Measurements from ENCODE around the gene GABRA5. TPM values are rescaled to one million over a fixed set of nuclear protein-coding genes. Genes with fewer than 3 reads are reported as not detected.

Gene GABRA5
- total RNA-seq, 1 donor from 2014 or later: 0.10 TPM

DNA sequence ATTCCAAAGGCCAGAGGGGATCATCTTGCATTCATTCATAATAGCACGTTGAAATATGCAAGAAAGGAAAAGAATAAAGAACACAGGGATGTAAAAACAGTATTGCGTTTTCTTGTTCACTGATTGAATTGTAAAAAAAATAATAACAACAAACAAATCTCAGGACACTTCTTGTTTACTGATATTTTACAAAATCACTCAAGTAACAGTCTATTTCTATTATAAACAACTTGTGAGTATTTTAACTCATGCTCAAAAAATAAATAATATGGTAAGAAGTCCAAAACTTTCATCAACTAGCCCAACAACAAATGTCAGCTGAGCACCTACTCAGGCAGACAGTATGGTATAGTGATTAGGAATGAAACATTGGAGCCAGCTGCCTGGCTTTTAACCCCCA is 101.9 kb downstream of the GABRA5 start:
- Mint-ChIP-seq H3K9me3 (ENCODE audit: low read depth) (no peaks in the 10 kb centered on the region), H3K4me3 (ENCODE audit: low read depth) (peak overlapping the region; percentile 35), H3K4me1 (ENCODE audit: low read depth) (peaks cover 1% of the 10 kb centered on the region), H3K27ac (no peak overlapping the region), H3K36me3 (ENCODE audit: insufficient read depth) (no peaks in the 10 kb centered on the region), H3K27me3 (peaks cover 79% of the 10 kb centered on the region)
- TF ChIP-seq, protein P1, sequence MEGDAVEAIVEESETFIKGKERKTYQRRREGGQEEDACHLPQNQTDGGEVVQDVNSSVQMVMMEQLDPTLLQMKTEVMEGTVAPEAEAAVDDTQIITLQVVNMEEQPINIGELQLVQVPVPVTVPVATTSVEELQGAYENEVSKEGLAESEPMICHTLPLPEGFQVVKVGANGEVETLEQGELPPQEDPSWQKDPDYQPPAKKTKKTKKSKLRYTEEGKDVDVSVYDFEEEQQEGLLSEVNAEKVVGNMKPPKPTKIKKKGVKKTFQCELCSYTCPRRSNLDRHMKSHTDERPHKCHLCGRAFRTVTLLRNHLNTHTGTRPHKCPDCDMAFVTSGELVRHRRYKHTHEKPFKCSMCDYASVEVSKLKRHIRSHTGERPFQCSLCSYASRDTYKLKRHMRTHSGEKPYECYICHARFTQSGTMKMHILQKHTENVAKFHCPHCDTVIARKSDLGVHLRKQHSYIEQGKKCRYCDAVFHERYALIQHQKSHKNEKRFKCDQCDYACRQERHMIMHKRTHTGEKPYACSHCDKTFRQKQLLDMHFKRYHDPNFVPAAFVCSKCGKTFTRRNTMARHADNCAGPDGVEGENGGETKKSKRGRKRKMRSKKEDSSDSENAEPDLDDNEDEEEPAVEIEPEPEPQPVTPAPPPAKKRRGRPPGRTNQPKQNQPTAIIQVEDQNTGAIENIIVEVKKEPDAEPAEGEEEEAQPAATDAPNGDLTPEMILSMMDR (IDR thresholded peaks at IDR 0.05; ENCODE audit: unreplicated experiment): no peak
- no peak for DNase-seq (ENCODE audit: low spot score, unreplicated experiment)

DNA sequence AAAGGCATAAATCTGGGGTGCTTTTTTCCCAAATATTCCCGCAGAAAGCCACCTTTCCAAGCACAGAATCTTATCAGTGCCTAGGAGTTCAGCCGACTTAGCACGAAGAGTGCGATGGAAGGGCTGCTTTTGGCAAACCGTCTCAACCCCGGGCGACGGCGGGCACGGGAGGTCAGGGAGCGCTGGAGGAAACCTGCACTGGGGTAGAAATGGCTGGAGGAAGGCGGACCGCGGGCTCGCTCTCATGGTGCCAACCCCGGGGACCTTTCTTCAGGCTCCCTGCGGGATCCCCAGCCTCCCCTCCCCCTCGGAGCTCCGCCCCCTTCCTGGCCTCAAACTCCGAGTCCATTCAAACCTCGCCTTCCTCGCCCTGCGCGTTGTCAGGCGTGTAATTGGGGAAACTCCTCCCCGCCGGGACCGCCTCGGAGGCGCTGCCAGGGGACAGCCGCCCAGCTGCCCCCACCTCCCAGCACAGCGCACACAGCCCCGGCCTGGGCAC is 103.9 kb downstream of the GABRA5 start, which contains the start of gene GABRG3:
TSS of gene GABRG3 (plus strand) at position 470 of the 499 bp plus-strand sequence.
- H3K27me3 Mint-ChIP-seq: peaks cover 68% of the 10 kb centered on the region
- H3K4me1 Mint-ChIP-seq (ENCODE audit: low read depth): peaks cover 1% of the 10 kb centered on the region
- TF ChIP-seq, protein P1 (IDR thresholded peaks at IDR 0.05; ENCODE audit: unreplicated experiment): no peak
- H3K27ac Mint-ChIP-seq: no peak within 1 kb of the TSS
- H3K36me3 Mint-ChIP-seq (ENCODE audit: insufficient read depth): no peaks in the 10 kb centered on the region
- H3K9me3 Mint-ChIP-seq (ENCODE audit: low read depth): no peaks in the 10 kb centered on the region
- peak; percentile 34 for DNase-seq (ENCODE audit: low spot score, unreplicated experiment)
- H3K4me3 Mint-ChIP-seq (ENCODE audit: low read depth): peak within 1 kb of the TSS; percentile 76

DNA sequence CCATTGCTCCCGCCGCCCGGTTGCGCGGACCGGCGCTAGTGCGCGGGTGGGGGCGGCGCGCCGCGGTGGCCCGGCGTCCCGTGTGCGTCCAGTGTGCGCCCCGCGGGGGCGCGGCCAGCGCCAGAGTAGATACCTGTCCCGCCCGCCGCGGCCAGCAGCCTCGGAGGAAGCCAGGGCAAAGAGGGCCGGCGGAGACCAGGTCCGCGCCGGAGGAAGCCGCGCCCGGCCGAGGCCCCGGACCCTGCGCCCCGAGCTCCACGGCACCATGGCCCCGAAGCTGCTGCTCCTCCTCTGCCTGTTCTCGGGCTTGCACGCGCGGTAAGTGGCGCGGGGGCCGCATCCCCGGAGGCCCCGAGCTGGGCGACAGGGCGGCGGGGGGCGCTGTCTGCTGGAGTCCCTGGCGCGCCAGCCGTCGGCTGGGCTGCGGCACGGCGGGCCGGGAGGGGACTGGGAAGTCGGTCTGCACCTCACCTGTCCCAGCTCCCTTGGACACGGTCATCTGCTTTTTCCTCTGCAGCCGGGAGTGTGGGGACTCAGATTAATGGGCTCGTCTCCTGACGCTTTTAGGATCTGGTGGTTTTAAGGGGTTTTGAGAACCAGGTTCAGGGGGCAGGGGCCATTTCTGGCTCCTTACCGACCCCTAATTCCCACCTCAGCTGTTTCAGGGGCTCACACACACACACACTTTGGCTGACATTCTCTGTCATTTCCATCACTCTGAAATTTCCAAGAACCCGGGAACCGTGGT is 104.6 kb downstream of the GABRA5 start:
- H3K9me3 Mint-ChIP-seq (ENCODE audit: low read depth): no peaks in the 10 kb centered on the region
- H3K27ac Mint-ChIP-seq: no peak overlapping the region
- H3K4me3 Mint-ChIP-seq (ENCODE audit: low read depth): peak overlapping the region; percentile 63
- TF ChIP-seq, protein P1 (IDR thresholded peaks at IDR 0.05; ENCODE audit: unreplicated experiment): peak; percentile 43
- DNase-seq (ENCODE audit: low spot score, unreplicated experiment): peak; percentile 26
- peaks cover 1% of the 10 kb centered on the region for H3K4me1 Mint-ChIP-seq (ENCODE audit: low read depth)
- H3K27me3 Mint-ChIP-seq: peaks cover 69% of the 10 kb centered on the region
- no peaks in the 10 kb centered on the region for H3K36me3 Mint-ChIP-seq (ENCODE audit: insufficient read depth)

GRCh38 chr15:26972636-26973035 is 105.8 kb downstream of the GABRA5 start:
- Mint-ChIP-seq H3K4me3 (ENCODE audit: low read depth) (peak overlapping the region; percentile 63), H3K9me3 (ENCODE audit: low read depth) (no peaks in the 10 kb centered on the region), H3K4me1 (ENCODE audit: low read depth) (peaks cover 1% of the 10 kb centered on the region), H3K27ac (no peak overlapping the region), H3K36me3 (ENCODE audit: insufficient read depth) (no peaks in the 10 kb centered on the region), H3K27me3 (peaks cover 63% of the 10 kb centered on the region)
- no peak for DNase-seq (ENCODE audit: low spot score, unreplicated experiment)
- TF ChIP-seq, protein P1 (IDR thresholded peaks at IDR 0.05; ENCODE audit: unreplicated experiment): no peak

GRCh38 chr15:26974120-26974780 is 107.4 kb downstream of the GABRA5 start:
- peaks cover 1% of the 10 kb centered on the region for H3K4me1 Mint-ChIP-seq (ENCODE audit: low read depth)
- H3K27ac Mint-ChIP-seq: no peak overlapping the region
- TF ChIP-seq, protein P1 (IDR thresholded peaks at IDR 0.05; ENCODE audit: unreplicated experiment): peak; percentile 70
- H3K27me3 Mint-ChIP-seq: peaks cover 51% of the 10 kb centered on the region
- H3K9me3 Mint-ChIP-seq (ENCODE audit: low read depth): no peaks in the 10 kb centered on the region
- no peaks in the 10 kb centered on the region for H3K36me3 Mint-ChIP-seq (ENCODE audit: insufficient read depth)
- no peak for DNase-seq (ENCODE audit: low spot score, unreplicated experiment)
- H3K4me3 Mint-ChIP-seq (ENCODE audit: low read depth): no peak overlapping the region
